Pancreas (tissue), 10 donors: Measurements from ENCODE around the gene SORCS2. TPM values are rescaled to one million over a fixed set of nuclear protein-coding genes. Genes with fewer than 3 reads are reported as not detected.

ENCODE experiments used
- ATAC-seq, 4 donors: fragments of 200-7000 bp; cut with Tn5 transposase; one replicate each; pipeline versions ENCODE4 v1.8.0 to v1.9.1; 2020; ENCODE audit warnings: mild to moderate bottlenecking in 4 of 4, moderate library complexity in 4 of 4
- DNase-seq, 6 donors: peaks; one replicate each; pipeline ENCODE4 v3.0.0-alpha.2; 2020
- FAIRE-seq: peaks from 2 replicates; lab custom pipeline; 2012; peaks lifted over from hg19 to GRCh38; lab: Jason Lieb, UNC
- H3K27ac ChIP-seq, 4 donors: fragments of 200-600 bp; sonication (generic); 1 replicate in 3 of 4; 2 replicates in 1 of 4; pipeline versions ENCODE4 v1.5.0 to v1.8.0; 2020
- H3K27me3 ChIP-seq, 4 donors: fragments of 200-600 bp; one replicate each; pipeline ENCODE4 v1.8.0; 2021
- H3K36me3 ChIP-seq, 3 donors: fragments of 200-600 bp; sonication (generic) in 1 of 3; one replicate each; pipeline versions ENCODE4 v1.5.0 to v1.8.0; 2020 to 2021
- H3K4me1 ChIP-seq, 3 donors: fragments of 200-600 bp; one replicate each; pipeline ENCODE4 v1.8.0; 2021
- H3K4me3 ChIP-seq, 4 donors: fragments of 200-600 bp; sonication (generic) in 2 of 4; one replicate each; pipeline versions ENCODE4 v1.5.0 to v1.8.0; 2020 to 2021
- H3K9me3 ChIP-seq, 4 donors: fragments of 200-600 bp; one replicate each; pipeline ENCODE4 v1.8.0; 2021
- WGBS, 2 donors: extraction: QIAGEN DNeasy Blood & Tissue Kit; methylation state at CpG; one replicate each; pipeline ENCODE4 v1.1.7; 2013; 5-methylcytosine and 5-hydroxymethylcytosine counted together
- intact Hi-C, 3 donors: fragments of 100-400 bp; cut with DNase I; formaldehyde crosslinking; loops; one replicate each; pipeline versions ENCODE4 v1.11.1 to v1.14.2; 2022
- polyA plus RNA-seq, 2 donors: library from polyadenylated mRNA; stranded (reverse); fragments of 200-250 nt; gene quantifications; one replicate each; pipeline ENCODE4 v1.2.3, GENCODE V29; 2013
- total RNA-seq, 6 donors: library from RNA; stranded (reverse); fragmentation: NEBNext Ultra II Directional in 4 of 6; extraction: Animal tissue kit (Norgen Biotek cat#: 25700) in 4 of 6; gene quantifications; one replicate each; pipeline versions ENCODE4 v1.2.1 to v1.2.4, GENCODE V29; 2021 to 2023
- TF ChIP-seq, protein P1 (sequence below), 4 donors: fragments of 200-600 bp; sonication (generic) in 3 of 4; IDR thresholded peaks; one replicate each; pipeline versions ENCODE4 v1.5.0 to v1.8.0; 2021; ENCODE audit warnings: antibody characterized with exemption in 4 of 4
- donor health status: healthy with polysubstance abuse.
- donor health status: DM: no; HTN: no; CAD: no; lungs with moderate emphysema.
- donor health status: DM: no; HTN: no; CAD: no.
- donor health status: control.
- donor health status: control.
- donor health status: Bipolar disorder and iron deficiency.
- donor health status: DM: yes; HTN: yes; CAD: no.
- donor health status: DM: no; HTN: no; CAD: no.
- donor health status: DM: no; HTN: no; CAD: no.
- donor health status: DM: yes; HTN: yes; CAD: no.

SORCS2 gene
- total and polyA plus RNA-seq, 8 donors: 0.14 to 1.7 (median 0.42) TPM

DNA sequence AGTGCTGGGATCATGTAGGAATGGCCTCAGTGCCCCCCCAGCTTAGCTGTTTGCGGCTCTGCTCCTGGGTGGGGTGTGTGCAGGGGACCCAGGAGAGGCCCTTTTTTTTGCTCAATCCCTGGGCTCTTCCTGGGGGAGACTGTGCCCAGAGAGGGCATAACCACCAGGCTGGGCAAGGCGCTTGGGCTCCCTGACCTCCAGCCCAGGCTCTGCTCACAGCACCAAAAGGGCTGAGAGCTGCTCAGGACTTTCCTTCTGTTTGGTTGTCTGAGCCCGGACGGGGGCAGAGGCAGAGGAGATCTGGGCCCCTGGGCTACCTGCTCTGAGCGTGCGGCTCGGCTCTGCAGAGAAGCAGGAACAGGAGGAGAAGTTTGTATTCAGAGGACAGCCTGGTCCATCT lies 177.7 kb downstream of the SORCS2 start:
- ATAC-seq (no peak), DNase-seq (peak in 2 of 6 donors; percentile 17 to 29), FAIRE-seq (no peak)
- no peaks in the 10 kb centered on the region for H3K9me3 ChIP-seq
- no peaks in the 10 kb centered on the region for H3K36me3 ChIP-seq
- WGBS, 2 donors: 51 to 58% methylated on average over 7 of the region's 7 CpGs
- peaks cover 0 to 7% (median 0%) of the 10 kb centered on the region in 4 donors for H3K27me3 ChIP-seq
- H3K4me1 ChIP-seq: no peaks in the 10 kb centered on the region
- TF ChIP-seq, protein P1, sequence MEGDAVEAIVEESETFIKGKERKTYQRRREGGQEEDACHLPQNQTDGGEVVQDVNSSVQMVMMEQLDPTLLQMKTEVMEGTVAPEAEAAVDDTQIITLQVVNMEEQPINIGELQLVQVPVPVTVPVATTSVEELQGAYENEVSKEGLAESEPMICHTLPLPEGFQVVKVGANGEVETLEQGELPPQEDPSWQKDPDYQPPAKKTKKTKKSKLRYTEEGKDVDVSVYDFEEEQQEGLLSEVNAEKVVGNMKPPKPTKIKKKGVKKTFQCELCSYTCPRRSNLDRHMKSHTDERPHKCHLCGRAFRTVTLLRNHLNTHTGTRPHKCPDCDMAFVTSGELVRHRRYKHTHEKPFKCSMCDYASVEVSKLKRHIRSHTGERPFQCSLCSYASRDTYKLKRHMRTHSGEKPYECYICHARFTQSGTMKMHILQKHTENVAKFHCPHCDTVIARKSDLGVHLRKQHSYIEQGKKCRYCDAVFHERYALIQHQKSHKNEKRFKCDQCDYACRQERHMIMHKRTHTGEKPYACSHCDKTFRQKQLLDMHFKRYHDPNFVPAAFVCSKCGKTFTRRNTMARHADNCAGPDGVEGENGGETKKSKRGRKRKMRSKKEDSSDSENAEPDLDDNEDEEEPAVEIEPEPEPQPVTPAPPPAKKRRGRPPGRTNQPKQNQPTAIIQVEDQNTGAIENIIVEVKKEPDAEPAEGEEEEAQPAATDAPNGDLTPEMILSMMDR (IDR thresholded peaks at IDR 0.05): no peak
- intact Hi-C loops: no loop called here
- H3K4me3 ChIP-seq: no peak overlapping the region
- no peak overlapping the region for H3K27ac ChIP-seq

DNA sequence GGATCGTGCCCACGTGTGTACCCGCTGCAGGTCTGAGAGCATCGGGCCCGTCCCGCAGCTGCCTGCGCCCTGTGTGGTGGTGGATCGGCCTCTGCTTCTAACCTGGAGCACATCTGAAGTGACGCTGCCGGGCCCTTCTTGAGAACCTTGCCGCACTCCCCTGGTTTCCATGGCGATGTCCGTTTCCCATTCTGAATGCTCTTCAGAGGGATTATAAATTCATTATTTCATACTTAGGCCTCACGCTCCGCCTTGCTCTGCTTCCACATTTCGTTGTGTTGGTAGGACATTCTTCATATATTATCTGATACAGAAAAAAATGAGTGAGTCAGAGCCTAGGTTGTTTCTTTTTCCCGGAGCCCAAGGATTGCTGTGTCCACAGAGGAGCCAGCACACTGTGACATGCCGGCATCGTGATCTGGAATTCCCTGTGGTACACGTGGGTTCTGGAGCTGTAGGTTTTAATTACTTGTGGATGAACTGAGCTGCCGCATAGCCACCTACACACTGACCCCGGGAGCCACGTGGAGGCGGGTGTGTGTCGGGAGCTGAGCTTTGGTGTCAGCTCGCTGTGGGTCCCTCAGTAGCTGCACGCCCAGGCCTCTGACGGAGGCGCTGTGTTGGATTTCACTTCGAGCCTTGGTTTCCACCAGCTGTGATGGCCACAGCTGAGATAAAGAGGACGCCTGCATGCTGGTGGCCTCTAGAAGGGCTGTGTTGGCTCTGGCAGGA lies 179.0 kb downstream of the SORCS2 start:
- no peaks in the 10 kb centered on the region for H3K36me3 ChIP-seq
- FAIRE-seq (no peak), ATAC-seq (no peak), DNase-seq (peak in 1 of 6 donors; percentile 39)
- WGBS, 2 donors: 62 to 63% methylated on average over 31 of the region's 31 CpGs
- intact Hi-C loops: no loop called here
- peaks cover 0 to 7% (median 0%) of the 10 kb centered on the region in 4 donors for H3K27me3 ChIP-seq
- H3K9me3 ChIP-seq: no peaks in the 10 kb centered on the region
- H3K4me3 ChIP-seq: no peak overlapping the region
- TF ChIP-seq, protein P1 (IDR thresholded peaks at IDR 0.05): no peak
- H3K27ac ChIP-seq: no peak overlapping the region
- no peaks in the 10 kb centered on the region for H3K4me1 ChIP-seq

DNA sequence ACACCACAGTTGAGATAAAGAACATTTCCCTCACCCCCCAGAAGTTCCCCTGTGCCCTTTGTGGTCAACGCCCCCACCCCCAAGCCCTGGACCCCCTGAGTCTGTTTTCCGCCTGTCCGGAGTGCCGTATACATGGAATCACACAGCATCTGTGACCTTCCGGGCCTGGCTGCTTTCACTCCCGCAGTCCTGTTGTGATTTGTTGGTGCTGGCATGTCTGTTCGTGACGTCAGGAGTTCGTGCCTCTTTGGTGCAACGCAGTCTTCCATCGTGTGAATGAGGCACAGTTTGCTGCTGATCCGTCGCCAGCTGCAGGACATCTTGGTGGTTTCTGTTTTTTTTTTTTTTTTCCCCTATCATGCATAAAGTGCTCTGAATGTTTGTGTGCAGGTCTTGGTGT lies 180.3 kb downstream of the SORCS2 start:
- Histone ChIP-seq H3K9me3 (no peaks in the 10 kb centered on the region), H3K27ac (no peak overlapping the region), H3K4me1 (no peaks in the 10 kb centered on the region), H3K36me3 (no peaks in the 10 kb centered on the region), H3K27me3 (peaks cover 0 to 11% (median 0%) of the 10 kb centered on the region in 4 donors), H3K4me3 (no peak overlapping the region)
- FAIRE-seq (no peak), DNase-seq (no peak), ATAC-seq (no peak)
- TF ChIP-seq, protein P1 (IDR thresholded peaks at IDR 0.05): no peak
- intact Hi-C loops: no loop called here
- WGBS, 2 donors: 68 to 70% methylated on average over 13 of the region's 13 CpGs

DNA sequence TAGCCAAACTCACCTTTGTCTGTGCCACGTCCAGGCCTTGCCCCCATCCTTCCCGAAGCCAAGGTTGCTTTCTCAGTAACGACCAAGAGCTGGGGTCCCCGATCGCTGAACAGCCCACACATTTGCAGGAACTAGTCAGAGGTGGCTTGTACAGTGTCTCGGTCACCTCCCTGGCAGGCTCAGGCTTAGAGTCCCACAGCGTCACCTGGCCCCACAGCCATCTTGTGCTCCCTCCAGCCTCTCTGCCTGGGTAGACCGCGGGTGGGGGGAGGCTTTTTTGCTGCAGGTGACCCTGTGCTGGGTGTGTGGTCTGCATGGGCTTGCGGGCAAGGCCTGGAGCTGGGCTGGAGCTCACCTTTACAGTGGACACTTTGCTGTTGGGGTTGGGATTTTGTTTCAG lies 182.2 kb downstream of the SORCS2 start:
- Histone ChIP-seq H3K9me3 (no peaks in the 10 kb centered on the region), H3K27me3 (peaks cover 0 to 4% (median 0%) of the 10 kb centered on the region in 4 donors), H3K27ac (no peak overlapping the region), H3K36me3 (no peaks in the 10 kb centered on the region), H3K4me3 (no peak overlapping the region), H3K4me1 (no peaks in the 10 kb centered on the region)
- intact Hi-C loops: no loop called here
- DNase-seq (peak in 1 of 6 donors; percentile 32), FAIRE-seq (no peak), ATAC-seq (no peak)
- 78 to 81% methylated on average over 10 of the region's 10 CpGs for WGBS, 2 donors
- TF ChIP-seq, protein P1 (IDR thresholded peaks at IDR 0.05): no peak

DNA sequence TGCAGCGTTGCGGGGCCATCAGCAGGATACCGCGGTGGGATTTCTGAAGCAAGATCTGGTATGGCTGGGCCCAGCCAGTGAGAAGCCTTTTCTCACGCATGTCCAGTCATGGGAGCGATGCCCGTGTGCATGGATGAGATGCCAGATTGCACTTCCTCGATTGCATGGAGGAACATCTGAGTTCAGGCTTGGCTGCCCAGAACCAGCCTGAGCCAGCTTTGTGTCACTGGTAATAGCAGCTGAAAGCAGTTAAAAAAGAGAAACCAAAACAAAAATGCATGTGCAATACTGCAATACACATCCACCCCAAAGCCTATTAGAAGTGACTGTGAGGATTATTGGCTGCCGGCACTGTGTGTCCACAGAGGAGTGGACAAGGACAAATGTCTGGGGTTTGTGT lies 183.1 kb downstream of the SORCS2 start:
- intact Hi-C loops: no loop called here
- Histone ChIP-seq H3K27me3 (peaks cover 0 to 4% (median 0%) of the 10 kb centered on the region in 4 donors), H3K9me3 (no peaks in the 10 kb centered on the region), H3K4me3 (no peak overlapping the region), H3K36me3 (no peaks in the 10 kb centered on the region), H3K4me1 (no peaks in the 10 kb centered on the region), H3K27ac (no peak overlapping the region)
- DNase-seq: no peak
- WGBS, 2 donors: 69 to 80% methylated on average over 9 of the region's 9 CpGs
- TF ChIP-seq, protein P1 (IDR thresholded peaks at IDR 0.05): no peak
- ATAC-seq: no peak
- FAIRE-seq: no peak
